ENCODE measurements around the gene FILIP1L.

The FILIP1L gene

GRCh38 chr3:100149130-100149529 lies 34.8 kb upstream of the FILIP1L start:
- in situ Hi-C loops (cut with MboI; ENCODE audit: low sequenced_read_pairs, unreplicated experiment), result no loop called here
- no peak for TF ChIP-seq CTCF (IDR thresholded peaks at IDR 0.05; ENCODE audit: borderline replicate concordance, control extremely low read depth, extremely low read depth, insufficient read depth, missing control alignments)
- no peak for DNase-seq (ENCODE audit: low spot score)

GRCh38 chr3:100144255-100144866 lies 30.1 kb upstream of the FILIP1L start:
- in situ Hi-C loops (cut with MboI; ENCODE audit: low sequenced_read_pairs, unreplicated experiment), result no loop called here
- peak; percentile 47 for DNase-seq (ENCODE audit: low spot score)
- TF ChIP-seq CTCF (IDR thresholded peaks at IDR 0.05; ENCODE audit: borderline replicate concordance, control extremely low read depth, extremely low read depth, insufficient read depth, missing control alignments), result no peak

- DNase-seq (ENCODE audit: low spot score), result no peak
- TF ChIP-seq CTCF (IDR thresholded peaks at IDR 0.05; ENCODE audit: borderline replicate concordance, control extremely low read depth, extremely low read depth, insufficient read depth, missing control alignments), result no peak
- in situ Hi-C loops (cut with MboI; ENCODE audit: low sequenced_read_pairs, unreplicated experiment), result no loop called here
Observed at GRCh38 chr3:100141586-100141985, 27.3 kb upstream of the FILIP1L start.

- no peak for TF ChIP-seq CTCF (IDR thresholded peaks at IDR 0.05; ENCODE audit: borderline replicate concordance, control extremely low read depth, extremely low read depth, insufficient read depth, missing control alignments)
- in situ Hi-C loops (cut with MboI; ENCODE audit: low sequenced_read_pairs, unreplicated experiment), result no loop called here
- DNase-seq (ENCODE audit: low spot score), result no peak
Observed at GRCh38 chr3:100140976-100141375, 26.7 kb upstream of the FILIP1L start.

GRCh38 chr3:100136921-100137320 lies 22.6 kb upstream of the FILIP1L start:
- no peak for TF ChIP-seq CTCF (IDR thresholded peaks at IDR 0.05; ENCODE audit: borderline replicate concordance, control extremely low read depth, extremely low read depth, insufficient read depth, missing control alignments)
- in situ Hi-C loops (cut with MboI; ENCODE audit: low sequenced_read_pairs, unreplicated experiment), result no loop called here
- DNase-seq (ENCODE audit: low spot score), result no peak

DNA sequence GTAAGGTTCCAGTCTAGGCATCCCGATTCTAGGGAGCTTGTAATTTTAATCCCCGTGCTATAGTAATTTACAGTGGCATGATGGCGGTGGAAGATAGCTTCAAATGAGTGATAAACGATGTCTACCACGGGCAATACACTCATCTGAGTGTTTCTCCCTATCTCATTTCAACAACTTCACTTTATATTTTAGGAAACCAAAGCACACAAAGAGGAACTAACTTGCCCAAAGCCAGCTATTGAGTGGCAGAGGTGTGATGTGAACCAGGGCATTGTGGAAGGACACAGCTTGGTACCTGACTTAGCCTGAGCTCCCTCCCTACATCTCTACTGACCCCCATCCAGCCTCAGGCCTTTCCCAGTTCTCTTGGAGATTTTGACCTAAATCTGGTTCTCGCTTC lies 16.9 kb upstream of the FILIP1L start:
- DNase-seq (ENCODE audit: low spot score), result no peak
- in situ Hi-C loops (cut with MboI; ENCODE audit: low sequenced_read_pairs, unreplicated experiment), result no loop called here
- TF ChIP-seq CTCF (IDR thresholded peaks at IDR 0.05; ENCODE audit: borderline replicate concordance, control extremely low read depth, extremely low read depth, insufficient read depth, missing control alignments), result no peak
